K562 (cell line): ENCODE results near the gene STAU1. TPM values are rescaled to one million over a fixed set of nuclear protein-coding genes. Genes with fewer than 3 reads are reported as not detected.
A peak's percentile ranks its signal among the peaks of the same experiment; 100 is the strongest.

ENCODE experiments used
- ATAC-seq: fragments of 200-7000 bp; cut with Tn5 transposase; 3 replicates; pipeline ENCODE4 v1.9.1; 2020; ENCODE audit warnings: moderate library complexity
- BruUV-seq: library from RNA; stranded (reverse); fragments of 400-500 nt; replicated peaks from 2 replicates; lab custom pipeline; 2021; lab: Mats Ljungman, UMichigan
- CTCF ChIA-PET: fragments of 300-600 bp; formaldehyde crosslinking; extraction: SDS; loops from one replicate; lab custom pipeline; 2021; ENCODE audit warnings: low intra/inter-chr PET ratio; lab: Yijun Ruan, JAX
- POLR2A ChIA-PET: fragments of 300-600, 350-650 bp; sonication (Branson Sonifier 250); formaldehyde crosslinking; extraction: SDS; loops from one replicate; lab custom pipeline; 2021; ENCODE audit warnings: antibody characterized with exemption, inconsistent platforms; lab: Yijun Ruan, JAX
- DNase-seq, 4 experiments: peaks; one replicate each; pipeline versions ENCODE4 v3.0.0 to v3.0.0-alpha.2; 2011 to 2018; ENCODE audit warnings: low spot score in 3 of 4, mixed read lengths in 3 of 4; ENCODE audit errors: extremely low read depth in 1 of 4
- FAIRE-seq: peaks from 2 replicates; lab custom pipeline; 2011; peaks lifted over from hg19 to GRCh38; lab: Jason Lieb, UNC
- H2AFZ ChIP-seq: 2 replicates; pipeline ENCODE4 v1.6.0; 2011; ENCODE audit warnings: low read depth, low read length, control low read depth, inconsistent platforms
- H3K27ac ChIP-seq: fragments of 200-600 bp; 3 replicates; pipeline ENCODE4 v1.8.0; 2011; ENCODE audit warnings: low read depth, mild to moderate bottlenecking, control low read depth, inconsistent platforms, low read length, moderate library complexity, mixed read lengths; ENCODE audit errors: extremely low read depth
- H3K27me3 ChIP-seq, 2 experiments: fragments of 300-600 bp in 1 of 2; 2 replicates in 1 of 2; 3 replicates in 1 of 2; pipeline versions ENCODE4 v1.6.0 to v1.8.0; 2011; ENCODE audit warnings: inconsistent platforms in 2 of 2, low read length in 2 of 2, mild to moderate bottlenecking in 1 of 2, mixed read lengths in 1 of 2, moderate library complexity in 1 of 2; ENCODE audit not compliant: control insufficient read depth in 2 of 2, insufficient read depth in 2 of 2
- H3K36me3 ChIP-seq: fragments of 300-600 bp; 3 replicates; pipeline ENCODE4 v1.8.0; 2011; ENCODE audit warnings: mild to moderate bottlenecking, low read length, inconsistent platforms; ENCODE audit not compliant: control insufficient read depth, insufficient read depth
- H3K4me1 ChIP-seq, 2 experiments: fragments of 200-600 bp in 1 of 2; replicated peaks in 1 of 2; 2 replicates in 1 of 2; 3 replicates in 1 of 2; pipeline versions ENCODE4 v1.5.1 to v1.8.0; 2011; ENCODE audit warnings: inconsistent platforms in 2 of 2, low read length in 2 of 2, mild to moderate bottlenecking in 1 of 2, mixed read lengths in 1 of 2, moderate library complexity in 1 of 2; ENCODE audit not compliant: control insufficient read depth in 2 of 2, insufficient read depth in 2 of 2
- H3K4me2 ChIP-seq: 2 replicates; pipeline ENCODE4 v1.6.1; 2011; ENCODE audit warnings: low read length, control low read depth, inconsistent platforms, mixed read lengths; ENCODE audit not compliant: insufficient read depth
- H3K4me3 ChIP-seq: fragments of 200-600 bp; sonication (generic), shearing (Covaris generic); 2 replicates; pipeline ENCODE4 v1.5.1; 2016; ENCODE audit warnings: control low read depth, inconsistent platforms
- H3K79me2 ChIP-seq: fragments of 200-600 bp; 3 replicates; pipeline ENCODE4 v1.8.0; 2011; ENCODE audit warnings: low read length, inconsistent platforms; ENCODE audit not compliant: control insufficient read depth, insufficient read depth
- H3K9ac ChIP-seq, 2 experiments: 2 replicates each; pipeline versions ENCODE4 v1.6.0 to v1.6.1; 2011; ENCODE audit warnings: low read depth in 2 of 2, low read length in 2 of 2, control low read depth in 1 of 2, inconsistent platforms in 1 of 2, mild to moderate bottlenecking in 1 of 2, mixed read lengths in 1 of 2; ENCODE audit not compliant: insufficient read depth in 1 of 2
- H3K9me1 ChIP-seq: one replicate; pipeline ENCODE4 v1.6.0; 2011; ENCODE audit warnings: inconsistent platforms, mild to moderate bottlenecking, low read length, moderate library complexity; ENCODE audit not compliant: control insufficient read depth, insufficient read depth
- H3K9me3 ChIP-seq: replicated peaks from 2 replicates; pipeline ENCODE4 v1.5.1; 2011; ENCODE audit warnings: low read depth, low read length, inconsistent platforms; ENCODE audit not compliant: control insufficient read depth, insufficient read depth
- H4K20me1 ChIP-seq: replicated peaks from 2 replicates; pipeline ENCODE4 v1.6.1; 2011; ENCODE audit warnings: low read length, inconsistent platforms, mixed read lengths; ENCODE audit not compliant: control insufficient read depth, insufficient read depth
- BACH1 ChIP-seq: fragments of 200-800 bp; sonication (Bioruptor generic); IDR thresholded peaks from 2 replicates; pipeline ENCODE4 v1.6.1; 2016; ENCODE audit warnings: missing genetic modification characterization, missing compliant biosample characterization
- CC2D1A ChIP-seq: fragments of 450-650 bp; IDR thresholded peaks from 2 replicates; pipeline ENCODE4 v1.6.1; 2017; ENCODE audit warnings: mild to moderate bottlenecking
- CREB5 ChIP-seq: fragments of 250-450 bp; sonication (Bioruptor Pico); IDR thresholded peaks from 2 replicates; pipeline ENCODE4 v1.5.0; 2020; ENCODE audit warnings: mild to moderate bottlenecking
- E2F3 ChIP-seq: fragments of 250-450 bp; sonication (Bioruptor Pico); IDR thresholded peaks from 2 replicates; pipeline ENCODE4 v1.4.0; 2020; ENCODE audit warnings: mild to moderate bottlenecking
- HMGN3 ChIP-seq: IDR thresholded peaks from 2 replicates; pipeline ENCODE4 v1.6.1; 2011; ENCODE audit warnings: borderline replicate concordance, low read depth, mild to moderate bottlenecking, mixed read lengths, low read length; ENCODE audit not compliant: insufficient read length; ENCODE audit errors: extremely low read depth
- KAT7 ChIP-seq: sonication (generic); formaldehyde crosslinking; IDR thresholded peaks from 2 replicates; pipeline ENCODE4 v1.8.0; 2022; ENCODE audit warnings: missing genetic modification reagents, mild to moderate bottlenecking, borderline replicate concordance
- KHSRP ChIP-seq: fragments of 450-650 bp; IDR thresholded peaks from 2 replicates; pipeline ENCODE4 v1.6.1; 2017
- MCM2 ChIP-seq: fragments of 450-650 bp; IDR thresholded peaks from 2 replicates; pipeline ENCODE4 v1.6.1; 2017; ENCODE audit warnings: low read depth, mild to moderate bottlenecking
- MXD1 ChIP-seq: fragments of 250-450 bp; sonication (Bioruptor Pico); IDR thresholded peaks from 2 replicates; pipeline ENCODE4 v1.8.0; 2021; ENCODE audit warnings: borderline replicate concordance, mild to moderate bottlenecking, moderate library complexity; ENCODE audit not compliant: poor library complexity, severe bottlenecking
- NCOA2 ChIP-seq, 2 experiments: fragments of 450-650 bp; IDR thresholded peaks; 2 replicates each; pipeline ENCODE4 v1.6.1; 2018; ENCODE audit warnings: mild to moderate bottlenecking in 2 of 2, moderate library complexity in 1 of 2; ENCODE audit not compliant: partially characterized antibody in 2 of 2
- NCOA6 ChIP-seq: fragments of 450-650 bp; IDR thresholded peaks from 2 replicates; pipeline ENCODE4 v1.6.1; 2017; ENCODE audit warnings: mild to moderate bottlenecking
- NR4A1 ChIP-seq, 2 experiments: fragments of 250-450 bp in 1 of 2; fragments of 450-650 bp in 1 of 2; sonication (Bioruptor Pico) in 1 of 2; IDR thresholded peaks; 2 replicates each; pipeline versions ENCODE4 v1.4.0 to v1.6.1; 2016 to 2020; ENCODE audit warnings: mild to moderate bottlenecking in 2 of 2, missing compliant biosample characterization in 1 of 2, missing genetic modification characterization in 1 of 2, moderate library complexity in 1 of 2
- POLR2G ChIP-seq: fragments of 200-400 bp; formaldehyde crosslinking; IDR thresholded peaks from 2 replicates; pipeline ENCODE4 v1.6.1; 2017; ENCODE audit warnings: low read depth, mild to moderate bottlenecking, antibody characterized with exemption, low read length, moderate library complexity
- POLR2H ChIP-seq: IDR thresholded peaks from 2 replicates; pipeline ENCODE4 v1.6.1; 2016; ENCODE audit warnings: missing genetic modification characterization, low read depth, mild to moderate bottlenecking, control low read depth, missing compliant biosample characterization, moderate library complexity
- POU5F1 ChIP-seq: fragments of 150-350 bp; IDR thresholded peaks from 2 replicates; pipeline ENCODE4 v1.6.1; 2014; ENCODE audit warnings: borderline replicate concordance, low read length, low read depth, mild to moderate bottlenecking; ENCODE audit not compliant: partially characterized antibody
- WGBS: fragments of 100-300 bp; shearing (Covaris generic); methylation state at CpG from one replicate; pipeline ENCODE4 v1.1.6; 2016; ENCODE audit warnings: low coverage, mixed read lengths; ENCODE audit not compliant: insufficient coverage; ENCODE audit errors: missing lambda C conversion rate; 5-methylcytosine and 5-hydroxymethylcytosine counted together
- in situ Hi-C: fragments of 300-500 bp; cut with MboI; formaldehyde crosslinking; loops from 4 replicates; pipeline ENCODE4 v1.15.0; 2018; ENCODE audit warnings: inconsistent platforms, mixed read lengths
- intact Hi-C: fragments of 100-400 bp; cut with micrococcal nuclease; formaldehyde crosslinking; loops from 2 replicates; pipeline ENCODE4 v1.14.2; 2022
- polyA plus RNA-seq, 8 experiments: library from polyadenylated mRNA; depleted of rRNA in 4 of 8; stranded (reverse) in 5 of 8; unstranded in 3 of 8; fragments of >200 nt; fragmentation: Nextera tagmentation in 2 of 8; fragmentation: Illumina TruSeq in 1 of 8; extraction: Ambion mirVana in 2 of 8; extraction: Trizol in 1 of 8; gene quantifications; 2 replicates each; pipeline versions ENCODE4 v1.2.1 to v1.2.3, GENCODE V29; 2011 to 2014; ENCODE audit warnings: inconsistent platforms in 1 of 8, missing spikeins in 1 of 8
- total RNA-seq, 7 experiments: library from RNA; depleted of rRNA in 6 of 7; stranded (reverse); fragments of >200 nt in 6 of 7; fragmentation: Illumina TruSeq in 2 of 7; extraction: Trizol in 2 of 7; gene quantifications; 2 replicates each; pipeline versions ENCODE4 v1.2.1 to v1.2.3, GENCODE V29; 2011 to 2021; ENCODE audit warnings: low replicate concordance in 1 of 7

STAU1 gene
- total and polyA plus RNA-seq, 9 of the 15 experiments (the other 6 are each of a cell fraction or from before 2014, with no cell fraction given): 18.0 to 106 (median 50.6) TPM

GRCh38 chr20:49184691-49185070 is 3.5 kb downstream of the STAU1 start:
- peak overlapping the region; percentile 90; the same call in 1 of the 3 replicates for H3K27ac ChIP-seq
- no peak for ATAC-seq
- in situ Hi-C loops (no loop called here), intact Hi-C loops (loop anchor here (5.0 kb wide), 3 partner anchors 33 to 262 kb away; partner anchors contain the start of genes ARFGEF2, DDX27 and ZNFX1)
- peaks cover 15% of the 10 kb centered on the region; the same call in 2 of the 3 replicates for H3K36me3 ChIP-seq
- H3K9me3 ChIP-seq: 0 out of 2 replicates have a peak, but pooled peaks cover 2% of the 10 kb centered on the region
- ChIA-PET POLR2A (interaction anchor here (0.6 kb wide), 1 partner anchor 8 kb away, joined by 4 read pairs; no protein-coding TSS in a partner anchor), CTCF (no interaction called here)
- H3K79me2 ChIP-seq: peaks cover 84% of the 10 kb centered on the region
- no peak overlapping the region; the same call in 1 of the 2 replicates for H3K4me3 ChIP-seq
- BruUV-seq: no TSS peak
- no peak for DNase-seq
- no peak for TF ChIP-seq MCM2
- no peak for TF ChIP-seq NR4A1 (CRISPR knock-in tag; IDR thresholded peaks at IDR 0.05)
- no peak for TF ChIP-seq NR4A1 (tag; IDR thresholded peaks at IDR 0.05)
- no peak for TF ChIP-seq KAT7 (CRISPR knock-in tag)
- no peak for TF ChIP-seq HMGN3
- TF ChIP-seq E2F3 (CRISPR knock-in tag): no peak
- TF ChIP-seq CC2D1A: no peak
- TF ChIP-seq MXD1 (CRISPR knock-in tag): no peak
- no peak for TF ChIP-seq NCOA2 (IDR thresholded peaks at IDR 0.05; ENCODE audit: partially characterized antibody in 2 of 2)
- no peak for TF ChIP-seq KHSRP
- TF ChIP-seq NCOA6: no peak
- TF ChIP-seq CREB5 (CRISPR knock-in tag): no peak
- no peak for TF ChIP-seq BACH1 (tag)
- no peak for TF ChIP-seq POU5F1
- no peak for TF ChIP-seq POLR2G
- no peak for TF ChIP-seq POLR2H (tag)
- WGBS: 17% methylated on average over 3 of the region's 3 CpGs
- no peak overlapping the region for H2AFZ ChIP-seq
- FAIRE-seq: no peak
- no peaks in the 10 kb centered on the region for H3K27me3 ChIP-seq
- peaks cover 19% of the 10 kb centered on the region for H4K20me1 ChIP-seq
- peak overlapping the region; percentile 97; the same call in 1 of the 2 replicates for H3K4me2 ChIP-seq
- peaks cover 27 to 31% of the 10 kb centered on the region in 2 experiments for H3K4me1 ChIP-seq
- H3K9ac ChIP-seq: peak overlapping the region in 1 of 2 experiments; percentile 72; a peak in 2 of 4 replicates
- no peaks in the 10 kb centered on the region for H3K9me1 ChIP-seq
